ENCODE results near the gene LAMA2.

LAMA2 gene

GRCh38 chr6:129263176-129263575 lies 380.2 kb downstream of the LAMA2 start:
- DNase-seq: no peak
- in situ Hi-C loops (cut with HindIII; ENCODE audit: low pct_ligation_motif_present, low pct_unique_long_range_greater_than_20kb, low sequenced_read_pairs): no loop called here

GRCh38 chr6:129264480-129265045 lies 381.6 kb downstream of the LAMA2 start:
- no peak for DNase-seq
- in situ Hi-C loops (cut with HindIII; ENCODE audit: low pct_ligation_motif_present, low pct_unique_long_range_greater_than_20kb, low sequenced_read_pairs): no loop called here

- no peak for DNase-seq
- in situ Hi-C loops (cut with HindIII; ENCODE audit: low pct_ligation_motif_present, low pct_unique_long_range_greater_than_20kb, low sequenced_read_pairs): no loop called here
Observed at GRCh38 chr6:129267028-129267427, 384.1 kb downstream of the LAMA2 start.

- no peak for DNase-seq
- in situ Hi-C loops (cut with HindIII; ENCODE audit: low pct_ligation_motif_present, low pct_unique_long_range_greater_than_20kb, low sequenced_read_pairs): no loop called here
Observed at GRCh38 chr6:129269076-129269475, 386.1 kb downstream of the LAMA2 start.

- in situ Hi-C loops (cut with HindIII; ENCODE audit: low pct_ligation_motif_present, low pct_unique_long_range_greater_than_20kb, low sequenced_read_pairs): no loop called here
- DNase-seq: no peak
Observed at GRCh38 chr6:129269891-129270290, 387.0 kb downstream of the LAMA2 start.

GRCh38 chr6:129270450-129270849 lies 387.5 kb downstream of the LAMA2 start:
- DNase-seq: no peak
- in situ Hi-C loops (cut with HindIII; ENCODE audit: low pct_ligation_motif_present, low pct_unique_long_range_greater_than_20kb, low sequenced_read_pairs): no loop called here

- no peak for DNase-seq
- in situ Hi-C loops (cut with HindIII; ENCODE audit: low pct_ligation_motif_present, low pct_unique_long_range_greater_than_20kb, low sequenced_read_pairs): no loop called here
Observed at GRCh38 chr6:129273161-129273560, 390.2 kb downstream of the LAMA2 start.

- in situ Hi-C loops (cut with HindIII; ENCODE audit: low pct_ligation_motif_present, low pct_unique_long_range_greater_than_20kb, low sequenced_read_pairs): no loop called here
Observed at GRCh38 chr6:129276461-129276860, 393.5 kb downstream of the LAMA2 start.

GRCh38 chr6:129276986-129277385 lies 394.0 kb downstream of the LAMA2 start:
- in situ Hi-C loops (cut with HindIII; ENCODE audit: low pct_ligation_motif_present, low pct_unique_long_range_greater_than_20kb, low sequenced_read_pairs): no loop called here
- DNase-seq: no peak

More at GRCh38 chr6:129276461-129276860, 393.5 kb downstream of the LAMA2 start:
- DNase-seq: no peak

- in situ Hi-C loops (cut with HindIII; ENCODE audit: low pct_ligation_motif_present, low pct_unique_long_range_greater_than_20kb, low sequenced_read_pairs): no loop called here
- no peak for DNase-seq
Observed at GRCh38 chr6:129279343-129280292, 396.7 kb downstream of the LAMA2 start.

- in situ Hi-C loops (cut with HindIII; ENCODE audit: low pct_ligation_motif_present, low pct_unique_long_range_greater_than_20kb, low sequenced_read_pairs): no loop called here
- DNase-seq: no peak
Observed at GRCh38 chr6:129280293-129280644, 397.3 kb downstream of the LAMA2 start.

GRCh38 chr6:129280749-129281148 lies 397.8 kb downstream of the LAMA2 start:
- no peak for DNase-seq
- in situ Hi-C loops (cut with HindIII; ENCODE audit: low pct_ligation_motif_present, low pct_unique_long_range_greater_than_20kb, low sequenced_read_pairs): no loop called here

GRCh38 chr6:129281168-129281796 lies 398.3 kb downstream of the LAMA2 start:
- in situ Hi-C loops (cut with HindIII; ENCODE audit: low pct_ligation_motif_present, low pct_unique_long_range_greater_than_20kb, low sequenced_read_pairs): no loop called here

GRCh38 chr6:129282019-129282418 lies 399.1 kb downstream of the LAMA2 start:
- in situ Hi-C loops (cut with HindIII; ENCODE audit: low pct_ligation_motif_present, low pct_unique_long_range_greater_than_20kb, low sequenced_read_pairs): no loop called here

More at GRCh38 chr6:129281168-129281796, 398.3 kb downstream of the LAMA2 start:
- DNase-seq: no peak

GRCh38 chr6:129284225-129284624 lies 401.3 kb downstream of the LAMA2 start:
- in situ Hi-C loops (cut with HindIII; ENCODE audit: low pct_ligation_motif_present, low pct_unique_long_range_greater_than_20kb, low sequenced_read_pairs): no loop called here
- no peak for DNase-seq

More at GRCh38 chr6:129282019-129282418, 399.1 kb downstream of the LAMA2 start:
- DNase-seq: no peak

- in situ Hi-C loops (cut with HindIII; ENCODE audit: low pct_ligation_motif_present, low pct_unique_long_range_greater_than_20kb, low sequenced_read_pairs): no loop called here
- no peak for DNase-seq
Observed at GRCh38 chr6:129287231-129288177, 404.6 kb downstream of the LAMA2 start.

- in situ Hi-C loops (cut with HindIII; ENCODE audit: low pct_ligation_motif_present, low pct_unique_long_range_greater_than_20kb, low sequenced_read_pairs): no loop called here
- DNase-seq: no peak
Observed at GRCh38 chr6:129289442-129289841, 406.5 kb downstream of the LAMA2 start.

- in situ Hi-C loops (cut with HindIII; ENCODE audit: low pct_ligation_motif_present, low pct_unique_long_range_greater_than_20kb, low sequenced_read_pairs): no loop called here
- no peak for DNase-seq
Observed at GRCh38 chr6:129292836-129293235, 409.9 kb downstream of the LAMA2 start.
